T-helper 1 cell treated with Interleukin-12 subunit alpha and Interleukin-12 subunit beta and Interleukin-4 antibody, amounts not matched to agents 30 ng/mL and 1 ng/mL, for 36 hours (primary cell): ENCODE data around the gene H6PD. TPM values are rescaled to one million over a fixed set of nuclear protein-coding genes. Genes with fewer than 3 reads are reported as not detected.

Source experiments
- intact Hi-C: fragments of 100-400 bp; cut with micrococcal nuclease; formaldehyde crosslinking; loops from one replicate; pipeline ENCODE4 v1.15.1; 2024
- total RNA-seq: library from RNA; stranded (reverse); gene quantifications from 2 replicates; pipeline ENCODE4 v1.2.3, GENCODE V29; 2022

The H6PD gene
- total RNA-seq, 1 donor from 2014 or later, result 25.1 TPM

GRCh38 chr1:9238550-9238949 lies 4.0 kb downstream of the H6PD start:
- intact Hi-C loops, result loop anchor here (2.0 to 10.0 kb wide), 2 partner anchors 50 to 586 kb away; partner anchors contain the start of gene CLSTN1

GRCh38 chr1:9239622-9240401 lies 5.2 kb downstream of the H6PD start:
- intact Hi-C loops, result loop anchor here (2.0 to 10.0 kb wide), 2 partner anchors 49 to 585 kb away; partner anchors contain the start of gene CLSTN1

DNA sequence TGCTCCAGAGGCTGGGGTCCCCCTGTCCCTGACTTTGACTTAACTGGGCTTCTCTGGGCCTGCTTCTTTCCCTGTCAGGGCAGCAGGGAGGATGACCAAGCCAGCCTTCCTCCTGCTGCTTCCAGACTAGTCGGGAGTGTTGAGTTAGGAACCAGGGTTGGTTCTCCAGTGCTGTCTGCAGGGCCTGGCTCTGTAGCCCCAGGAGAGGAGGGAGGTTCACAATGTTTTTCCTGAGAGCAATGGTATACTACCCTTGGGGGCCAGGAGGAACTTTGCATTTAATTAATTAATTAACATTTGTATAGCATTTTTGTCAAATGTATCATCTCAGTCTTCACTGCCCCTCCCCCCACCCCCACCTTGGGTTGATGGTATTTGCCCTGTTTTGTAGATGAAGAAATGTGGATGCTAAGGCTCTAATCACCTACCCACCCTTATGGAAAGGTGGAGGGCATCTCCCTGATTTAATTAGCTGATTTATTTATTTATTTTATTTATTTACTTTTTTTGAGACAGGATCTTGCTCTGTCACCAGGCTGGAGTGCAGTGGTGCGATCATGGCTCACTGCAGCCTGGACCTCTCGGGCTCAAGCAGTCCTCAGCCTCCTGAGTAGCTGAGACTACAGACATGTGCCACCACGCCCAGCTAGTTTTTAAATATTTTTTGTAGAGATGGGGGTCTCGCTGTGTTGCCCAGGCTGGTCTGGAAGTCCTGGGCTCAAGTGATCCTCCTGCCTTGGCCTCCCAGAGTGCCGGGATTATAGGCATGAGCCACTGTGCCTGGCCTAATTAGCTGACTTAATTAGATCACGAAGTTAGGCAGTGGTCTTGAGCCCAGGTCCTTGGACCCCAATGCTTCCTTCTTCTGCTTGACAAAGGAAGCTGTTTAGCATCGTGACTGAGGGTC lies 6.6 kb downstream of the H6PD start:
- intact Hi-C loops, result no loop called here

GRCh38 chr1:9241891-9242290 lies 7.3 kb downstream of the H6PD start:
- intact Hi-C loops, result no loop called here

DNA sequence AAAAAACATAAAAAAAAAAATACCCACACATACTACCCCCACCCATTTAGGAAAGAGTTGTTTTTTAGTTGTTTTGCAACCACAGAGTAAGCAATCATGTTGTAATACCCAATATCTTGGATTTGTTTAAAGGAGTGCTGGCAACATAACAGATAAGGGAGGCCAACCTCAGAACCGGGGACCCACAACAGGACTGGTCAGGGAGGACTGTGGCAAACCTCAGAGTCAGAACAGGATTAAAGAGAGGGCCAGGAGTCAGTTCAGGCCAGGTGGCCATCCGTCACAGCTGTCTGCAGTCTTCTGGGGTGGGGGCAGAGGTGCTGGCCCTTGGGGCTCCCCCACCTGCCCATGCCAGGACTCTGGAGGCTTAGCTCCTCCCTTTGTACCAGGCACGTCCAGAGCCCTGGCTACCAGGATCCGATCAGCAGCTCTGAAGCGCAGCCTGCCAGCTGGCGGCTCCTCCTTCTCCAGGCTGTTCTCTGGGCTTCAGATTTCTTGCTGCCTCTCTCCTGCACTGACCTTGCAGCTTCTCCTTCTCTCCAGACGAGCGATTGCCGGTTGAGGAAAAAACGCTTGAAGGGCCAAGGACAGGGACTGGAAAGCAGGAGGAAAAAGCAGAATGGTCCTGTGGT lies 7.9 kb downstream of the H6PD start:
- intact Hi-C loops, result no loop called here

GRCh38 chr1:9243066-9243739 lies 8.6 kb downstream of the H6PD start:
- intact Hi-C loops, result no loop called here

- intact Hi-C loops, result no loop called here
Measured at GRCh38 chr1:9244501-9245229, 10.1 kb downstream of the H6PD start.

DNA sequence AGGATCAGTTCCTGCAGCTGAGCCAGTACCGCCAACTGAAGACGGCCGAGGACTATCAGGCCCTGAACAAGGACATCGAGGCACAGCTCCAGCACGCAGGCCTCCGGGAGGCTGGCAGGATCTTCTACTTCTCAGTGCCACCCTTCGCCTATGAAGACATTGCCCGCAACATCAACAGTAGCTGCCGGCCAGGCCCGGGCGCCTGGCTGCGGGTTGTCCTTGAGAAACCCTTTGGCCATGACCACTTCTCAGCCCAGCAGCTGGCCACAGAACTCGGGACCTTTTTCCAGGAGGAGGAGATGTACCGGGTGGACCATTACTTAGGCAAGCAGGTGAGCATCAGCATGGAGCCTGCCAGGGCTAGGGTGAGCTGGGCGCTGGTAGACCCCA lies 10.7 kb downstream of the H6PD start:
- intact Hi-C loops, result no loop called here

- intact Hi-C loops, result no loop called here
Measured at GRCh38 chr1:9245661-9246060, 11.1 kb downstream of the H6PD start.

- intact Hi-C loops, result no loop called here
Measured at GRCh38 chr1:9246215-9246614, 11.6 kb downstream of the H6PD start.

DNA sequence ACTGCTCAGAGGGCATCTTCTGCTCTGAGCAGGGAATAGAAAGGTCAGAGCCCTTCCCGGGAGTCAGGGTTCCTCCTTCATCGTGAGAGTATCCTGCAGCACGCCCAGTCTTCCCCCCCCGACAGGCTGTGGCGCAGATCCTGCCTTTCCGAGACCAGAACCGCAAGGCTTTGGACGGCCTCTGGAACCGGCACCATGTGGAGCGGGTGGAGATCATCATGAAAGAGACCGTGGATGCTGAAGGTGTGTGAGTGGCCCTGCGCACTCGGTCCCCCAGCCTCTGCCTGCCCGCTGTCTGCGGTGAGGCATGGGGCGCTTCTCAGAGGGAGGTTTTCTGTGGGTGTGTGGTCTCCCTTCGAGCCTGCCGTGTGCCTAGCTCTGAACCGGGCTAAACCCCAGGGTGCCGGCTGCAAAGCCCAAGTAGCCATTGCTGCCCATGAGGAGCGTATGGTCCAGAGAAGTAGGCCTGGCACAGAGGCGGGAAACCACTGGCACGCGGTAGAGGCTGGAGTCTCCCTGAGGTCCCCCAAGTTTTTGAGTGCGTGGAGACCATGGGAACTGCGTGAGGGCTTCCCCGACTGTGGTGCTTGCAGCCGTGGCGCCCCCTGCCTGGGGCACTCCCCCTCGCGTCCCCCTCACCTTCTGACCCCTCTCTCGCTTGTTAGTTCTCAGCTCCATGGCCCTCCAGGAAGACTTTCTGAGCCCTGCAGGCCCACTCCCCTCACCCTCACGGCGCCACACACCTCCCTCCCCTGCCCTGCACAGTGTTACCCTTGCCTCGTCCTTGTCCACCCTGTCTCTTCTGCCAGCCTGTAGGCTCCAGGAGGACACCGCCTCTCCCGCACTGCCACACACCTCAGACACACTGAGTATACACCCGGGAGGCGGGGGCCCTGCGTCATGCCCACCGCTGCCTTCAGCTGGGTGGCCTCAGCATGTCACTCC lies 12.5 kb downstream of the H6PD start:
- intact Hi-C loops, result no loop called here

GRCh38 chr1:9247894-9248293 lies 13.3 kb downstream of the H6PD start:
- intact Hi-C loops, result no loop called here

- intact Hi-C loops, result no loop called here
Measured at GRCh38 chr1:9248341-9249262, 14.0 kb downstream of the H6PD start.

DNA sequence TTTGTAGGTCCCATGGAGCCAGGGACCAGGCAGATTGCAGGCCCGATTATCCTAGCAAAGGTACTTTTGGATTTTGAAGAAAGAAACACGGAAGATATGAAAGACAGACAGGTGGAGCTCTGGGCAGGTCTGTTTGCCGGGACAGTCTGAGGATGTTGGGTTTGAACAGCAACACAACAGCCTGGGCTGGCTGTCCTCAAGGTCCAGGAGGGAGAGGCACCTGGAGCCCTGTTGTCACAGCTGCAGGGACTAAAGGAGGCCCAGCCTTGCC lies 14.6 kb downstream of the H6PD start:
- intact Hi-C loops, result no loop called here

- intact Hi-C loops, result loop anchor here (1.0 to 2.0 kb wide), 3 partner anchors 68 to 139 kb away; no protein-coding TSS in a partner anchor
Measured at GRCh38 chr1:9249534-9250410, 15.2 kb downstream of the H6PD start.

DNA sequence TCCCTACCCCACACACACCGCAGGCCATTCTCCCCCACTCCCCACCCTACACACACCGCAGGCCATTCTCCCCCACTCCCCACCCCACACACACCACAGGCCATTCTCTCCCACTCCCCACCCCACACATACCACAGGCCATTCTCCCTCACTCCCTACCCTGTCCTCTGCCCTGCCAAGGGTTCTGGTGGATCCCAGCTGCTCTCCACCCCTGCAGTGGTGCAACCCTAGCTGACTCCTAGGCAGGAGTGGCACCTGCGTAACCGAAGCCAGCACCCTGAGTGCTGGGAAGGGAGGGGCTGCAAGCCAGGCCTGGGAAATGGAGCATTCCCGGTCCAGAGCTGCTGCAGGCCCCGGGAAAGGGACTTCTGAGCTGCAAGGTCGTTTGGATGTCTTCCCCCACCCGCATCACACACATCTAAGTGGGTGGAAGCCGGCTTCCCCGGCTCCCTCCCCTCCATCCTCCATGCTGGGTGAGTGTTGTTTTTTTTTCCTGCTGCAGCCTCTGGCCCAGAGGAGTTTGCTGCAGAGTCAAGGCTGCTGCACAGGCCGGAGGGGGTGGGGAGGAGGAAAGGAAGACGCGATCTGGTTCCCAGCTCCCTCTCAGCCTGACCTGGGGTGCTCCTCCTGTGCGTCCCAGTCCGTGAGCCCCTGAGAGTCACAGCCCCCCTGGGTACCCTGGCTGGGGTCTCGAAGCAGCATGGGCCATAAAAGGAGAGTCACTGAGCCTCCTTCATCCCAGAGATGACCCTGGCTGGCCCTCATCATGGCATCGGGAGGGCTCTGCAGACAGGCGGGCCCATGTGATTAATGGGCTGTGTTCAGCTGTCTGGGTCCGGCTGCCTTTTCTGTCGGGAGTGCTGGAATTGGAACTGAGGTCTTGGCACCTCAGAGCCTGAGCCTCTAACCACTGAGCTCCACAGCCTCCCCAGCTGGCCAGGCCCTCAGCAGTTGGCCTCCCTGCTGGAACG lies 16.1 kb downstream of the H6PD start:
- intact Hi-C loops, result loop anchor here (1.0 to 2.0 kb wide), 3 partner anchors 69 to 140 kb away; no protein-coding TSS in a partner anchor
